HG02571 (cell line): ENCODE results near the gene MACF1.

ENCODE experiments used
- ATAC-seq: cut with Tn5 transposase; IDR thresholded peaks from one replicate; pipeline ENCODE4 v1.9.1; 2021; ENCODE audit warnings: mild to moderate bottlenecking, moderate library complexity; ENCODE audit not compliant: unreplicated experiment

MACF1 gene

GRCh38 chr1:39174390-39175081 lies 30.0 kb upstream of the MACF1 start:
- no peak for ATAC-seq

- no peak for ATAC-seq
These were observed 26.8 kb upstream of the MACF1 start for GRCh38 chr1:39177706-39178105.

- no peak for ATAC-seq
These were observed 25.7 kb upstream of the MACF1 start for GRCh38 chr1:39178541-39179431.

- no peak for ATAC-seq
These were observed 23.2 kb upstream of the MACF1 start for GRCh38 chr1:39181311-39181710.

GRCh38 chr1:39182804-39183203 lies 21.7 kb upstream of the MACF1 start:
- no peak for ATAC-seq

- no peak for ATAC-seq
These were observed 20.8 kb upstream of the MACF1 start for GRCh38 chr1:39183503-39184353.

GRCh38 chr1:39184354-39184818 lies 20.1 kb upstream of the MACF1 start:
- ATAC-seq: no peak

- ATAC-seq: no peak
These were observed 17.0 kb upstream of the MACF1 start for GRCh38 chr1:39187275-39188046.

GRCh38 chr1:39189592-39190041 lies 14.9 kb upstream of the MACF1 start:
- no peak for ATAC-seq

GRCh38 chr1:39190096-39190495 lies 14.4 kb upstream of the MACF1 start:
- no peak for ATAC-seq

GRCh38 chr1:39194398-39195051 lies 10.0 kb upstream of the MACF1 start:
- no peak for ATAC-seq

GRCh38 chr1:39195166-39196111 lies 9.1 kb upstream of the MACF1 start:
- no peak for ATAC-seq

GRCh38 chr1:39196244-39197215 lies 8.0 kb upstream of the MACF1 start:
- ATAC-seq: no peak

- no peak for ATAC-seq
These were observed 4.9 kb upstream of the MACF1 start for GRCh38 chr1:39199593-39199992.

GRCh38 chr1:39205102-39205780 lies 746 bp downstream of the MACF1 start:
- no peak for ATAC-seq

- ATAC-seq: no peak
These were observed 1.4 kb downstream of the MACF1 start for GRCh38 chr1:39205781-39206464.
